GM12892 (cell line): Measurements from ENCODE around the gene THUMPD2.

Source experiments
- POLR2AphosphoS5 ChIP-seq: IDR thresholded peaks from 2 replicates; pipeline ENCODE4 v1.6.1; 2011; ENCODE audit warnings: low read depth, low read length, control low read depth
- TAF1 ChIP-seq: IDR thresholded peaks from 2 replicates; pipeline ENCODE4 v1.6.1; 2011; ENCODE audit warnings: low read depth, mild to moderate bottlenecking, control low read depth, low read length, borderline replicate concordance

DNA sequence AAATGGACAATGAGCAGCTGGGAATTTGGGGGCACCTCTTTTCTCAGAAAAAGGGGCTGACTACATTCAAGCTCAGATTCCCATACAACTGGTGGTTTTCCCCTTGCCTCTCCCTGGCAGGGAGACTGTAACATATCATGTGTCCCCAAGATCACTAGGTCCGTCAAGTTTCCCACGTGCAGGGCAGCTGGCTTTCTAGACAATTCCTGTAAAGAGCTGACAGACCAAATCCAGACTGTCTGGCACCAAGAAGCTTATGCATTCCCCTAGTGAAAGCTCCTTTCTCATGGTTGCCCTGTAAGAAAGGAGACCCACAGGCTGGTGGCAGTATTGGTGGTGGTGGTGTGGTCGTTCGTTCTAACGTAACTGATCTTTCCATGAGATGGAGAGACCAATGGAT lies 48.8 kb downstream of the THUMPD2 start:
- TF ChIP-seq TAF1 (no peak), POLR2AphosphoS5 (no peak)
